HG03520 (cell line): Measurements from ENCODE around the gene STK17A.
A peak's percentile ranks its signal among the peaks of the same experiment; 100 is the strongest.

Experiments used
- ATAC-seq: cut with Tn5 transposase; IDR thresholded peaks from one replicate; pipeline ENCODE4 v1.9.1; 2021; ENCODE audit warnings: mild to moderate bottlenecking, moderate library complexity; ENCODE audit not compliant: unreplicated experiment

The STK17A gene

GRCh38 chr7:43582503-43583423 lies at the start of gene STK17A:
Gene STK17A, plus strand, starts transcription at chr7:43583108. Its CDS starts 136 bp downstream, at chr7:43583244.
- peak; percentile 70 for ATAC-seq

- no peak for ATAC-seq
These were observed 49.0 kb upstream of the STK17A start for GRCh38 chr7:43533801-43534479.

- no peak for ATAC-seq
These were observed 47.9 kb upstream of the STK17A start for GRCh38 chr7:43535031-43535451.

DNA sequence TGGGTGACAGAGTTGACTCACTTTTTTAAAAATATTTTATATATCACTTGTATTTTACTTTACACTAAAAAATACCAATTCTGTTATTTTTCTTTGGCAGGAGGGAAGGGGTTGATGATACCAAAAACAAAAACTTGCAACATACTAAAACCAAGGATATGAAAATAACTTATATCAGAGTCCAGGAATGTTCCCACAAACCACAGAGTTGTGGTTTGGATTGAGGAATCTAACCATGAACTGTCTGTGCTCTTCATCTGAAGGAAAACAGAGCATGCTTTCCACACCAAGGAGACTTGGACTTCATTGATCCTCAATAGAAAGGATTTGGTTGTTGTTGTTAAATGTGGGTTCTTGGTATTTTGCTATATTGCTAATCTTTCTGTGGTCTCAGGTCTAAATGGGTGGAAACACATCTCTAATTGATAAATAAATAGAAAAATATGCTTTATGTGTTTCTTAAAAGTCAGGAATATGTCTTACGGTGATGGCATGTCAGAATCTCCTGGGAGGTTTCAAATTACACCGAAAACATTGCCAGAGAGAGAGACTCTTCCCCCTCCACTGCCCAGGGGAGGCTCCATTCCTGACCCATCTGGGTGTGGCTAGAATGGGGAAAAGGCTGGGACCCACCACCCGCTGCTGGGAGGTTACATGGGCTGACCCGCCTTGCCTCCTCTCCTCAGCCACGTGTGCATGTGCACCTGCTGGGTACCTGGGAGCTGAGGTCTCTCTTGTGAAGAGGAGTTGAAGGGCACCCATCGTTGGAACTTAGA lies 46.9 kb upstream of the STK17A start:
- no peak for ATAC-seq

DNA sequence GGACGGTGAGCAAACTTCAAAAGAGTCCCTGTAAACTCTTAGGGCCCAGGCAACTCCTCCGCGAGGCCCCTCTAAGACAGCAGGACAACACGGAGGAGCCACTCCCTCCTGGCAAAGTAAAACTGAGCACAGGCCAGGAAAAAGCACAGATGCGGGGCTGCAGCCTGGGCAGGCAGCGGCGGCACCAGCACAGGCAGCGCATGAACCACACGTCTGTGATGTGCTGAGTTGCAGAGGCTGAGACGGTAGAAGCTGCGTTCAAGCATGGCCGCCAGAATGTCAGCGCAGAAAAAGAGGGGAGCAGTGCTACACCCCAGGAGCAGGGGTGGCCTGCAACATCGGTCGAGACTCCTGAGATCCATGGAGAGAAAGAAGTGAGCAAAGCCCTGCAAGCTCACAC lies 46.1 kb upstream of the STK17A start:
- ATAC-seq = no peak

DNA sequence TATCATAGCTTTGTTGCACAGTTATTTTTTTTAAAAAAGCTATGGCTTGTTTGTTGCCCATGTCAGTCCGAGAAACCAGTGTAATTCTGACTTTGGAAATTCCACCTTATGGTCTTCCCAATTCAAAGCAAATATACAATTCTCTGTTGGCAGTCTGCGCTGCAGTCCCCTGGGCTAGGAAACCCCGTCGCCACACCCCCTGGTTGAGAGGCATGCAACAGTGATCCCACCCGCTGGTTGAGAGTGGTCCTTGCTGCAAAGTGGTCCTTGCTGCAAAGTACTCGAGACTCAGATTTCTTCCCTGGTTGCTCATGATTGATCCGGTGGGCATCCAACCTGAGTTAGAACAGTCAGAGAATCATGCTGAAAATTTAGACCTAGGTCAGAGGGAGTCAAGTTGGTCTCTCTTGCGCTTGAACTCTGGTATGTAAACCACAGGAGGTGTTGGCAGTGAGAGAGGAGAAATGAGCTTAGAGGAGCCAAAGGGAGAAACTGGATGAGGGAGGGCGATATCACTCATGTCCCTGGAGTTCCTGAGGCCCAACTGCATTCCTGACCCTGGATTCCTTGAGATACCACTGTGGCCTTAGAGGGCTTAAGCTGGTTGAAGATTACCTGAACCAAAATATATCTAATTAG lies 45.0 kb upstream of the STK17A start:
- ATAC-seq = no peak

GRCh38 chr7:43538404-43538771 lies 44.5 kb upstream of the STK17A start:
- ATAC-seq = no peak

- ATAC-seq = no peak
These were observed 42.4 kb upstream of the STK17A start for GRCh38 chr7:43540471-43540870.

GRCh38 chr7:43542716-43543115 lies 40.2 kb upstream of the STK17A start:
- ATAC-seq = no peak

DNA sequence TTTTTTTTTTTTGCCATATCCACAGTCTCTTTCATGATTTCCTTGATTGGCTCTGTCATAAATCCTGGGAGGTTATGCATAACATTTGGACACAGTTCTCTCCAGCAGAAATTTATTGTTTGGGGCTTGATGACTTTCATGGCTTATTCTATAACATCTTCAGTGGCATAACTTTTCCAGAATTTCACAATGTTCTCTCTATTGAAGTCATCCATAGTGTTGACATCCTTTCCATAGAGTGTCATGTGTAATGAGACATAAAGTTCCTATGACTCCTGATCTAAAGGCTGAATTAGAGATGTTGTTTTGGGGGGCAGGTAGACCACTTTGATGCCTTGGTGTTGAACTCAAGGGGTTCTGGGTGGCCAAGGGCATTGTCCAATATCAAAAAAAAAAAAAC lies 36.7 kb upstream of the STK17A start:
- no peak for ATAC-seq

DNA sequence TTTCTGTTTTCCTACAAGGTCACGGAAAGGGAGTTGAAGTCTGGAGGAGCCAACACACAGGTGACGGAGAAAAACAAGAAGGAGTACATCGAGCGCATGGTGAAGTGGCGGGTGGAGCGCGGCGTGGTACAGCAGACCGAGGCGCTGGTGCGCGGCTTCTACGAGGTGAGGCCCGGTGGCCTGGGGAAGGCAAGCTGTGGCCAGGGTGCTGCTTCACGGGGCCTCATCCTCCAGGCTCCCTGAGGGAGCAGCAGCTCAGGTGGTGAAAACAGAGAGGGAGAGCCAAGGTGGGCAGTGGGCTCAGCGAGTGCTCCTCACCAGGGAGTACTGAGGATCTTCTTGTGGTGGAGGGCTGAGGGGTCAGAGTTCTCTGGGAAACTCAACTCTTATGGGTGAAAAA lies 32.5 kb upstream of the STK17A start:
- ATAC-seq = no peak

GRCh38 chr7:43552122-43552521 lies 30.8 kb upstream of the STK17A start:
- ATAC-seq = no peak

- no peak for ATAC-seq
These were observed 28.9 kb upstream of the STK17A start for GRCh38 chr7:43553999-43554398.

GRCh38 chr7:43554423-43554822 lies 28.5 kb upstream of the STK17A start:
- no peak for ATAC-seq

DNA sequence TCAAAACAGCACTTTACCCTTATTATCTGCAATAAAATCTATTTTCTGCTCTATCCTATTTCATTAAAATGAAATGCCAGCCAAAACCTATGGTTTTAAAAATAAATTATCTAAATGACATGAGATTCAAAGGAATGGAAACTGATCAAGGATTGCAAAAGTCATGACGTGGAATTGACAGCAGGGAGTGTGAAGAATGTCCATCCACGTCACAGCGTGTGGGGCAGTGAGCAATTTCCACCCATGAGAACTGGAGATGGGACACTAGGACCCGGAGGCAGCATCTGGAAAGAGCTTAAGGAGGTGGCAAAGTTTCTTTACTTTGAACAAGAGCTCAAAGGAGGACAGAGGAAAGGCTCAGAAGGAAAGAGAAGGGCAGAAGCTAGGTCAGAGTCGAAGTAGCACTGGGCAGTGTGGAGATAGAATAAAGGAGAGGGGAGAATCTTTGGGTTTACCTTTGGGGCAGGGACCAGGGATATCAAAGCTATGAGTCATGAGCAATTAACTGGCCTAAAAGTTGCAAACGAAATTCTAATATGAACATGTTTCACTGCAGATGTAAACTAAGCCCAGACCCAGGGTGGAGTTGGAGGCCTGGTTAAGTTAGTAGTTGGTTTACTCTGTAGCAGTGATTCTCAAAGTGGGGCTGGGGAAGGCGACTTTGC lies 24.9 kb upstream of the STK17A start:
- ATAC-seq = no peak

- no peak for ATAC-seq
These were observed 23.6 kb upstream of the STK17A start for GRCh38 chr7:43559171-43559945.

- no peak for ATAC-seq
These were observed 23.0 kb upstream of the STK17A start for GRCh38 chr7:43559946-43560335.

- no peak for ATAC-seq
These were observed 22.1 kb upstream of the STK17A start for GRCh38 chr7:43560742-43561330.

DNA sequence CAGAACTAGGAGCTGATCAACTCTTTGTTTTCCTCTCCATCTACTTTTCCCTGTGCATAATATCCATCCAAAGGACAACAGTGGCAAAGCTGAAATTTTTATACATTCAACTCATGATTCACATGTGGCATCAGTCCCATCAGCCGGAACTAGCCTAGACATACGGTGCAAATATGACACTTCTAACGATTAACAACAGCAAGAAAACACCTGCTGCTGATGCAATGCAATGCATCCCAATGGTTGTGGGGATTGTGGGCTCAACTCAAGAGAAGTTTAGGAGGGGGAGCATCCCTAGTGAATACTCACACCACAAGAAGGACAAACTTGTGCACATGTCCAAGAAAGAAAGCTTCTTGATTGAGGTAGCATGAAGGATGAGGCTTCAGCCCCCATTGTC lies 20.5 kb upstream of the STK17A start:
- ATAC-seq = no peak
